HG03469 (cell line): Measurements from ENCODE around the gene AGBL5.
A peak's percentile ranks its signal among the peaks of the same experiment; 100 is the strongest.

Experiments used
- ATAC-seq: cut with Tn5 transposase; IDR thresholded peaks from one replicate; pipeline ENCODE4 v1.9.1; 2021; ENCODE audit warnings: mild to moderate bottlenecking, moderate library complexity, moderate number of reproducible peaks; ENCODE audit not compliant: unreplicated experiment

AGBL5 gene

GRCh38 chr2:27049422-27050280 is 1.8 kb upstream of the AGBL5 start:
- peak; percentile 8 for ATAC-seq

GRCh38 chr2:27050281-27050995 is 1.0 kb upstream of the AGBL5 start:
- ATAC-seq: peak; percentile 38

- no peak for ATAC-seq
Measured at GRCh38 chr2:27051902-27052645, 606 bp downstream of the AGBL5 start.

GRCh38 chr2:27053321-27053720 is 1.9 kb downstream of the AGBL5 start:
- ATAC-seq: no peak

GRCh38 chr2:27053776-27054175 is 2.3 kb downstream of the AGBL5 start:
- ATAC-seq: no peak

- ATAC-seq: no peak
Measured at GRCh38 chr2:27054721-27055120, 3.3 kb downstream of the AGBL5 start.

- no peak for ATAC-seq
Measured at GRCh38 chr2:27057184-27057583, 5.7 kb downstream of the AGBL5 start.

GRCh38 chr2:27058210-27058609 is 6.7 kb downstream of the AGBL5 start:
- no peak for ATAC-seq

GRCh38 chr2:27059141-27059820 is 7.8 kb downstream of the AGBL5 start:
- ATAC-seq: no peak

GRCh38 chr2:27060323-27060722 is 8.9 kb downstream of the AGBL5 start:
- ATAC-seq: no peak

GRCh38 chr2:27065128-27065527 is 13.7 kb downstream of the AGBL5 start:
- ATAC-seq: no peak

- no peak for ATAC-seq
Measured at GRCh38 chr2:27067385-27067784, 15.9 kb downstream of the AGBL5 start.

GRCh38 chr2:27069436-27069835 is 18.0 kb downstream of the AGBL5 start:
- no peak for ATAC-seq

- no peak for ATAC-seq
Measured at GRCh38 chr2:27069961-27070618, 18.6 kb downstream of the AGBL5 start.

- ATAC-seq: no peak
Measured at GRCh38 chr2:27070653-27071276, 19.3 kb downstream of the AGBL5 start.

GRCh38 chr2:27071277-27071989 is 20.0 kb downstream of the AGBL5 start, which contains the start of gene OST4:
OST4 (minus strand) TSS chr2:27071654.
- peak; percentile 80 for ATAC-seq

- ATAC-seq: no peak
Measured at GRCh38 chr2:27071990-27072830, 20.7 kb downstream of the AGBL5 start.

GRCh38 chr2:27072920-27073319 is 21.5 kb downstream of the AGBL5 start:
- ATAC-seq: no peak
